Measurements from ENCODE around the gene NKPD1. TPM values are rescaled to one million over a fixed set of nuclear protein-coding genes. Genes with fewer than 3 reads are reported as not detected.

NKPD1 gene
- total RNA-seq, 1 experiment from 2014 or later: 2.4 TPM

- H3K4me1 Mint-ChIP-seq (ENCODE audit: low read depth, unreplicated experiment): peaks cover 11% of the 10 kb centered on the region
- H3K27me3 Mint-ChIP-seq (ENCODE audit: insufficient read depth, unreplicated experiment): no peaks in the 10 kb centered on the region
- Histone ChIP-seq H3K27me3 (replicated peaks; ENCODE audit: control insufficient read depth, insufficient read depth, low read length) (no peaks in the 10 kb centered on the region), H3K4me1 (peaks cover 16% of the 10 kb centered on the region), H3K36me3 (ENCODE audit: control insufficient read depth, insufficient read depth, low read length) (no peaks in the 10 kb centered on the region), H3K4me3 (ENCODE audit: low read depth, low read length) (peak overlapping the region; percentile 67), H3K9me3 (no peaks in the 10 kb centered on the region)
- TF ChIP-seq CTCF (IDR thresholded peaks at IDR 0.05; ENCODE audit: insufficient read depth in 1 of 2, low read depth in 1 of 2, low read length in 1 of 2, severe bottlenecking in 1 of 2, unreplicated experiment in 1 of 2): no peak
- ChIA-PET CTCF (interaction anchor here (0.5 to 0.6 kb wide), 2 partner anchors 28 to 509 kb away, joined by 4 read pairs; no protein-coding TSS in a partner anchor), POLR2A (no interaction called here)
- no peaks in the 10 kb centered on the region for H3K9me3 Mint-ChIP-seq (ENCODE audit: unreplicated experiment)
- no TSS peak for BruUV-seq (replicated peaks)
- peak overlapping the region; percentile 74 for H3K4me3 Mint-ChIP-seq (ENCODE audit: unreplicated experiment)
- intact Hi-C loops (cut with micrococcal nuclease; ENCODE audit: unreplicated experiment): no loop called here
- H3K27ac Mint-ChIP-seq (ENCODE audit: unreplicated experiment): peak overlapping the region; percentile 64
- DNase-seq: no peak
- peaks cover 44% of the 10 kb centered on the region for H3K36me3 Mint-ChIP-seq (ENCODE audit: insufficient read depth, unreplicated experiment)
These were observed 8.8 kb downstream of the NKPD1 start for GRCh38 chr19:45151821-45152503.

- intact Hi-C loops (cut with micrococcal nuclease; ENCODE audit: unreplicated experiment): no loop called here
- H3K4me1 Mint-ChIP-seq (ENCODE audit: low read depth, unreplicated experiment): peaks cover 11% of the 10 kb centered on the region
- Histone ChIP-seq H3K4me3 (ENCODE audit: low read depth, low read length) (no peak overlapping the region), H3K4me1 (peaks cover 16% of the 10 kb centered on the region), H3K36me3 (ENCODE audit: control insufficient read depth, insufficient read depth, low read length) (no peaks in the 10 kb centered on the region; the same call in 1 of the 2 replicates), H3K9me3 (no peaks in the 10 kb centered on the region), H3K27me3 (replicated peaks; ENCODE audit: control insufficient read depth, insufficient read depth, low read length) (no peaks in the 10 kb centered on the region)
- H3K36me3 Mint-ChIP-seq (ENCODE audit: insufficient read depth, unreplicated experiment): peaks cover 50% of the 10 kb centered on the region
- H3K9me3 Mint-ChIP-seq (ENCODE audit: unreplicated experiment): no peaks in the 10 kb centered on the region
- H3K27ac Mint-ChIP-seq (ENCODE audit: unreplicated experiment): no peak overlapping the region
- POLR2A ChIA-PET: no interaction called here
- CTCF ChIA-PET: interaction anchor here (0.6 kb wide), 1 partner anchor 508 kb away, joined by 4 read pairs; no protein-coding TSS in a partner anchor
- DNase-seq: no peak
- H3K4me3 Mint-ChIP-seq (ENCODE audit: unreplicated experiment): peak overlapping the region; percentile 74
- TF ChIP-seq CTCF (IDR thresholded peaks at IDR 0.05; ENCODE audit: insufficient read depth in 1 of 2, low read depth in 1 of 2, low read length in 1 of 2, severe bottlenecking in 1 of 2, unreplicated experiment in 1 of 2): no peak
- H3K27me3 Mint-ChIP-seq (ENCODE audit: insufficient read depth, unreplicated experiment): no peaks in the 10 kb centered on the region
- BruUV-seq (replicated peaks): no TSS peak
These were observed 9.5 kb downstream of the NKPD1 start for GRCh38 chr19:45151320-45151719.

GRCh38 chr19:45150751-45151281 lies 10.0 kb downstream of the NKPD1 start:
- intact Hi-C loops (cut with micrococcal nuclease; ENCODE audit: unreplicated experiment): no loop called here
- DNase-seq: no peak
- peaks cover 53% of the 10 kb centered on the region for H3K36me3 Mint-ChIP-seq (ENCODE audit: insufficient read depth, unreplicated experiment)
- ChIA-PET CTCF (interaction anchor here (1.9 kb wide), 1 partner anchor 28 kb away, joined by 6 read pairs; the partner anchor contains the start of genes BLOC1S3 and TRAPPC6A), POLR2A (no interaction called here)
- no peak overlapping the region for H3K4me3 ChIP-seq (ENCODE audit: low read depth, low read length)
- no TSS peak for BruUV-seq (replicated peaks)
- H3K4me1 Mint-ChIP-seq (ENCODE audit: low read depth, unreplicated experiment): peaks cover 11% of the 10 kb centered on the region
- TF ChIP-seq CTCF (IDR thresholded peaks at IDR 0.05; ENCODE audit: insufficient read depth in 1 of 2, low read depth in 1 of 2, low read length in 1 of 2, severe bottlenecking in 1 of 2, unreplicated experiment in 1 of 2): no peak
- no peaks in the 10 kb centered on the region for H3K27me3 Mint-ChIP-seq (ENCODE audit: insufficient read depth, unreplicated experiment)
- no peak overlapping the region for H3K4me3 Mint-ChIP-seq (ENCODE audit: unreplicated experiment)
- no peaks in the 10 kb centered on the region for H3K9me3 Mint-ChIP-seq (ENCODE audit: unreplicated experiment)
- no peaks in the 10 kb centered on the region; the same call in 1 of the 2 replicates for H3K36me3 ChIP-seq (ENCODE audit: control insufficient read depth, insufficient read depth, low read length)
- no peaks in the 10 kb centered on the region for H3K9me3 ChIP-seq
- peaks cover 16% of the 10 kb centered on the region for H3K4me1 ChIP-seq
- H3K27me3 ChIP-seq (replicated peaks; ENCODE audit: control insufficient read depth, insufficient read depth, low read length): no peaks in the 10 kb centered on the region
- no peak overlapping the region for H3K27ac Mint-ChIP-seq (ENCODE audit: unreplicated experiment)

All from Caco-2 (cell line).